Measurements from ENCODE around the gene VWF.

Gene VWF

DNA sequence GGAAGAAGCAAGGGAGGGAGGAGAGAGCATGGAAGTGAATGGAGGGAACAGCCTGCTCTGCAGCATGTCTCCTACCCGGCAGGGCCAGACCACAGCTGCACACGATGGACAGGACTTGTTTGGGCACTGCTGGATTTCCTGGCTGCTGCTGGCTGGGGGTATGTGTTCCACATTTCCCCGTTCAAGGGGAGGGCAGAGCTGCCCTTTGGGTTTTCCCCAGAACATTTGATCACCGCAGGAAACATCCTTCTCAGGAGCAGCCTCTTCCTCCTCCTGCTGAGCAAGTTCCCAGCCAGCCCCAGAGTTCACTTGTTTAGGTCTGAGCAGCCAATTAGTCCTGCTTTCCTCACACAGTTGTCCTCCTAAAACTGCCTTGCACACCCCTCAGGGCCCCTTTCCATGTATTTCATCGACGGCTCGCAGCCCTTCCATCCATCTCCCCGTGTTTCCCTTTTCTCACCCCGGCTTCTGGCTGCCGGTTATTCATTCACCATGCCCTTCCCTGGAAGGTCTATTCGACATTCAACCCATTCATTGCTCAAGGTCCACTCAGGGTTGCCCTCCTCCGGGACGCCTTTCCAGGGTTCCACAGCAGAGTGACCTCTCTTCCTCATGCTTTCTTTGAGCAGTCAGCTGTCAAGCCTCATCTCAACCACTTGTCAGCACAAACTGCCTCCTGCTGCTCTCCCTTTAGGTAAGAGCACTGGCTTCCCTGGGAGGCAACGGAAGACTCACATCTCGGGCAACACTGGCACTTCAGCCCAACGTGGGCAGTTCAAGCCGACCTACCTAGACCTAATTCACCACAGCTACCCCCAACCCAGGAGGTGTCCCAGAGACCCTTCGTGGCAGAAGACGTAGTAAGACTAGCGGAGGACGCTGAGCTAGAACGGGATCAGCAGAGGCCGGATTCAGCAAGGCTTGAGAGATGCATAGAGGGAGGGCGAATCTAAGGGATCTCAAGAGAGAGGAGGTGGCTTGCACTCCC lies 159.3 kb downstream of the VWF start:
- no peak for DNase-seq (ENCODE audit: low read depth)
- no peak overlapping the region for H3K4me3 ChIP-seq (ENCODE audit: low read depth, low read length)
- TF ChIP-seq, protein P1, sequence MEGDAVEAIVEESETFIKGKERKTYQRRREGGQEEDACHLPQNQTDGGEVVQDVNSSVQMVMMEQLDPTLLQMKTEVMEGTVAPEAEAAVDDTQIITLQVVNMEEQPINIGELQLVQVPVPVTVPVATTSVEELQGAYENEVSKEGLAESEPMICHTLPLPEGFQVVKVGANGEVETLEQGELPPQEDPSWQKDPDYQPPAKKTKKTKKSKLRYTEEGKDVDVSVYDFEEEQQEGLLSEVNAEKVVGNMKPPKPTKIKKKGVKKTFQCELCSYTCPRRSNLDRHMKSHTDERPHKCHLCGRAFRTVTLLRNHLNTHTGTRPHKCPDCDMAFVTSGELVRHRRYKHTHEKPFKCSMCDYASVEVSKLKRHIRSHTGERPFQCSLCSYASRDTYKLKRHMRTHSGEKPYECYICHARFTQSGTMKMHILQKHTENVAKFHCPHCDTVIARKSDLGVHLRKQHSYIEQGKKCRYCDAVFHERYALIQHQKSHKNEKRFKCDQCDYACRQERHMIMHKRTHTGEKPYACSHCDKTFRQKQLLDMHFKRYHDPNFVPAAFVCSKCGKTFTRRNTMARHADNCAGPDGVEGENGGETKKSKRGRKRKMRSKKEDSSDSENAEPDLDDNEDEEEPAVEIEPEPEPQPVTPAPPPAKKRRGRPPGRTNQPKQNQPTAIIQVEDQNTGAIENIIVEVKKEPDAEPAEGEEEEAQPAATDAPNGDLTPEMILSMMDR (IDR thresholded peaks at IDR 0.05; ENCODE audit: control insufficient read depth, extremely low read depth, insufficient read depth): no peak

DNA sequence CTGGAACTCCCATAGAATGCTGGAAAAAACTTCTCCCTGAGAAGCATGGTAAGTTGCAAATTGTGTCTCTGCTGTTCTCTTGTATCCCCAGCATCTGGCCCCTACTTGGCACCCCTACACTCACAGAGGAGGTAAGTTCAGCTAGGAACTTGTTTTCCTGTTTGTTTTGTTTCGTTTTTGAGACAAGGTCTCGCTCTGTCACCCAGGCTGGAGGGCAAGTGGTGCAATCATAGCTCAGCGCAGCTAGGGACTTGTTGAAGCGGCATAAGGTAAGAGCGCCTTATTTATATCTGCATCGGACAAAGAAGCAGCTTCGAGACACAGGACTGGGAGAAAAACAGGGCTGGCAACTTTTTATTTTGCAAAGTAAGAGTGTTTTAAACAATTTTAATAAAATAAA lies 161.0 kb downstream of the VWF start:
- no peak overlapping the region for H3K4me3 ChIP-seq (ENCODE audit: low read depth, low read length)
- no peak for DNase-seq (ENCODE audit: low read depth)
- TF ChIP-seq, protein P1 (IDR thresholded peaks at IDR 0.05; ENCODE audit: control insufficient read depth, extremely low read depth, insufficient read depth): no peak

DNA sequence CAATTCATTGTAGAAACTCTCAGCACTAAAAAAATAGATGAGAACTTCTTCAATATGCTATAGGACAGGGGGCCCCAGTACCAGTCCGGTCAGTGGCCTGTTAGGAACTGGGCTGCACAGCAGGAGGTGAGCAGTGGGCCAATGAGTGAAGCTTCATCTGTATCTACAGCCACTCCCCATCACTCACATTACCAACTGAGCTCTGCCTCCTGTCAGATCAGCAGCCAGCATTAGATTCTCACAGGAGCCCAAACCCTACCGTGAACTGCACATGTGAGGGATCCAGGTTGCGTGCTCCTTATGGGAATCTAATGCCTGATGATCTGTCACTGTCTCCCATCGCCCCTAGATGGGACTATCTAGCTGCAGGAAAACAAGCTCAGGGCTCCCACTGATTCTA lies 163.7 kb downstream of the VWF start:
- no peak overlapping the region for H3K4me3 ChIP-seq (ENCODE audit: low read depth, low read length)
- no peak for DNase-seq (ENCODE audit: low read depth)
- TF ChIP-seq, protein P1 (IDR thresholded peaks at IDR 0.05; ENCODE audit: control insufficient read depth, extremely low read depth, insufficient read depth): no peak

DNA sequence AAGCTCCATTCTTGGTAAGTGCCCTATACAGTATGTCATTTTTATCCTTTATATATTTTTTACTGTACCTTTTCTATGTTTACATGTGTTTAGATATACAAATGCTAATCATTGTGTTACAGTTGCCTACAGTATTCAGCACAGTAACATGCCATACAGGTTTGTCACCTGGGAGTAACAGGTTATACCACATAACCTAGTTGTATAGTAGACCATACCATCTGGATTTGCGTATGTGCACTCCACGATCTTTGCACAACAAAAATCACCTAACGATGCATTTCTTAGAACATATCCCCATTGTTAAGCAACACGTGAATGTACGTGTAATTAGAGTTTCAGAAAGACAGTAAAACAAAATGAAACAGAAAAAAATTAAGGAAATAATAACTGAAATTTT lies 167.5 kb downstream of the VWF start:
- DNase-seq (ENCODE audit: low read depth): no peak
- H3K4me3 ChIP-seq (ENCODE audit: low read depth, low read length): no peak overlapping the region
- TF ChIP-seq, protein P1 (IDR thresholded peaks at IDR 0.05; ENCODE audit: control insufficient read depth, extremely low read depth, insufficient read depth): no peak

DNA sequence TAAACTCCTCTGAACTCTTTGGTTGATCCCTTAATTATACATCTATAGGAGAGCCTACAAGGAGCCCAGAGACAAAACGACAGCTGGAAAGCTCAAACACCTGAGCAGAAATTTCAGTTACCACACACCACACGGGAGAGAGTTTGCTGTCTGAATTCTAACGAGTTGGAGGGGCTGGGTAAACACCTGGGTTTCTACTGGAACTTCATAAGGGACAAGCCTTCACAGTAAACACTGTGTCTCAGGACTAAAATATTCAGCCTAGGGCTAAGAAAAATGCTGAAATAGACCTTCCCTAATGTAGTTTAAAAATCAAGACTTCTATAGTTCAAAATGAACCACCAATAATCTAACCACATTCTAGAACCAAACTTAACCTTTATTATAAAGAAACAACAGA lies 169.8 kb downstream of the VWF start:
- no peak for DNase-seq (ENCODE audit: low read depth)
- TF ChIP-seq, protein P1 (IDR thresholded peaks at IDR 0.05; ENCODE audit: control insufficient read depth, extremely low read depth, insufficient read depth): no peak
- no peak overlapping the region for H3K4me3 ChIP-seq (ENCODE audit: low read depth, low read length)

DNA sequence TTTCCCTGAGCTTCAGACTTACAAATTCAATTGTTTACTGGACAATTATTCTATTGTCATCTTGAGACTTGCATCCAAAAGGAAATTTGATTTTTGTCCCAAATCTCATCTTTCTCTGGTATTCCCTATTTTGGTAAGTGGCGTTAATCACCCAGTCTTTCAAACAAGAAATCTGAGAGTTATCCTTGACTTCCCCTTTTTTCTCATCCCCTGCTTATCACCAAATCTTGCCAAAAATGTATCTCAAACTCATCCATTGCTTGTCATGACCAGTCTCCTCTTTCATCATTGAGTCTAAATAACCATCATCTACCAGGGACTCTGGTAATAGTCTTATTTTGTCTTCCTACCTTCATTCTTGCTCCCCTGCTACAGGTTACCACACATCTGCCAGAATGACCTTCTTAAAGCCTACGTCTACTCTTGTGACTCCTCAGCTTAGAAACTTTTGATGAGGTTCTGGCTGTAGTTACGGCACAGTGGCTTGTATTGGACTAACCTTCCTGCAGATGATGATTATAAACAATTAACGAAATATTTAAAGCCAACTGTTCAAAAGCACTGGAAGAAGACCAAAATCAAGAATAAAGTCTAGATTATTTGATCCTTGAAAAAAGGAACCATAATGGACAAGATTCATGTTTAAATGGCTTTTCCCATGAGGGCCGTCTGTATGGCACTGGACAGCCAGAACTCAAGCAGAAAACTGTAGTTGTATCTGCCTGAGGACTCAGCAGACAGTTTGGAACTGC lies 170.5 kb downstream of the VWF start:
- TF ChIP-seq, protein P1 (IDR thresholded peaks at IDR 0.05; ENCODE audit: control insufficient read depth, extremely low read depth, insufficient read depth): no peak
- no peak overlapping the region for H3K4me3 ChIP-seq (ENCODE audit: low read depth, low read length)
- DNase-seq (ENCODE audit: low read depth): no peak

Measured in LNCaP clone FGC (cell line).